Measurements from ENCODE around the gene LCE1F.

DNA sequence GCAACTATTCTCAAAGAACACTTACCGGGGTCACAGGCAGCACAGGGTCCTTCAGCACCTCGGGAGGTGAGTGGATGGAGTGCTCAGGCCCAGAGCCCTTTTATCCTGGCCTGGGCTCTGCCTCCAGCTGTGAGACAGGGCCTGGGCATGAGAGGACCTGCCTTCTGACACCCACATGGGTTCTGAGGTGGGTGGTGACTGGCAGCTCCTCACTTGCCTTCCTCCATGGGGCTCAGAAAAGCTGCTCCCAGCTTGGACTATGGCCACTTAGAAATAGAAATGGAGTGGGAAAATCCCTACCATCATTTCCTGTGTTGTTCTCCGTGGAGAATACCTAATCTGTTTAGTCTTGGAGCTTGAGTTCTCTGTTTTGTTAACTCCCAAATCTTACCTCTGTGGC lies 31.6 kb downstream of the LCE1F start, which contains the start of gene LCE1C:
- TF ChIP-seq CTCF (IDR thresholded peaks at IDR 0.05 in 4 of 5, conservative IDR thresholded peaks at IDR 0.05 in 1 of 5) (no peak), POLR2A (IDR thresholded peaks at IDR 0.05) (no peak)

All from gastrocnemius medialis (tissue), 4 donors.